ENCODE data around the gene CACNA1I. TPM values are rescaled to one million over a fixed set of nuclear protein-coding genes. Genes with fewer than 3 reads are reported as not detected.

The CACNA1I gene
- total and polyA plus RNA-seq, 11 donors, result 0.01 to 0.07 (median 0.04) TPM; not detected in 6

GRCh38 chr22:39534591-39535356 lies 35.8 kb upstream of the CACNA1I start:
- TF ChIP-seq POLR2A (IDR thresholded peaks at IDR 0.05), result no peak
- TF ChIP-seq, protein P1, sequence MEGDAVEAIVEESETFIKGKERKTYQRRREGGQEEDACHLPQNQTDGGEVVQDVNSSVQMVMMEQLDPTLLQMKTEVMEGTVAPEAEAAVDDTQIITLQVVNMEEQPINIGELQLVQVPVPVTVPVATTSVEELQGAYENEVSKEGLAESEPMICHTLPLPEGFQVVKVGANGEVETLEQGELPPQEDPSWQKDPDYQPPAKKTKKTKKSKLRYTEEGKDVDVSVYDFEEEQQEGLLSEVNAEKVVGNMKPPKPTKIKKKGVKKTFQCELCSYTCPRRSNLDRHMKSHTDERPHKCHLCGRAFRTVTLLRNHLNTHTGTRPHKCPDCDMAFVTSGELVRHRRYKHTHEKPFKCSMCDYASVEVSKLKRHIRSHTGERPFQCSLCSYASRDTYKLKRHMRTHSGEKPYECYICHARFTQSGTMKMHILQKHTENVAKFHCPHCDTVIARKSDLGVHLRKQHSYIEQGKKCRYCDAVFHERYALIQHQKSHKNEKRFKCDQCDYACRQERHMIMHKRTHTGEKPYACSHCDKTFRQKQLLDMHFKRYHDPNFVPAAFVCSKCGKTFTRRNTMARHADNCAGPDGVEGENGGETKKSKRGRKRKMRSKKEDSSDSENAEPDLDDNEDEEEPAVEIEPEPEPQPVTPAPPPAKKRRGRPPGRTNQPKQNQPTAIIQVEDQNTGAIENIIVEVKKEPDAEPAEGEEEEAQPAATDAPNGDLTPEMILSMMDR (IDR thresholded peaks at IDR 0.05), result peak; percentile 88 to 96 (median 92)
- ATAC-seq (peak in 3 of 4 donors; percentile 29 to 33 (median 33)), DNase-seq (peak; percentile 76 to 90 (median 84))
- H3K36me3 ChIP-seq, result peaks cover 0 to 16% (median 6%) of the 10 kb centered on the region in 9 donors
- WGBS, 4 donors, result 7 to 19% (median 9%) methylated on average over 19 to 41 of the region's 41 CpGs
- no peaks in the 10 kb centered on the region for H3K9me3 ChIP-seq
- no peaks in the 10 kb centered on the region for H3K27me3 ChIP-seq
- intact Hi-C loops (cut with DNase I), result loop anchor here (1.0 to 10.0 kb wide), 14 partner anchors 192 to 1103 kb away; partner anchors contain the start of genes ADSL (in 9 of the 10) and MRTFA (in 1 of the 10)
- peaks cover 2 to 33% (median 23%) of the 10 kb centered on the region in 12 donors for H3K4me1 ChIP-seq
- H3K4me3 ChIP-seq, result peak overlapping the region in 4 of 12 donors; percentile 5 to 28 (median 20)
- peak overlapping the region in 1 of 12 donors; percentile 53 for H3K27ac ChIP-seq

DNA sequence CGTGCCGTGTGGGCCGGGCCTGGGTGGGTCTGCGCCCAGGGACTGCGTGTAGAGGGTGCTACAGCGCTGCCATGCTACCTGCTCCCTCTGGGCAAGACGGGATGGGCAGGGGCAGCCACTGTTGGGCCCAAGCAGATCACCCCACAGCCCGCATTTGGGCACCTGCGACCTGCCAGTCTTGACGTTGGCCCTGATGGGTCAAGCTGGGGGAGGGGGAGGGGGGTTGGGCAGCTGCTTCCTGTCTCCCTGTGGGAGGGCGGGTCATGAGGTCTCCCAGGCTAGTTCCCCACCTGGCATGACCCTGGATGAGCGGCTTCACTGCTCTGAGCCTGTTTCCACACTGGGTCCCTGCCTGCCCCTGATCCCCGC lies 35.2 kb upstream of the CACNA1I start:
- DNase-seq, result no peak
- TF ChIP-seq POLR2A (IDR thresholded peaks at IDR 0.05), result no peak
- TF ChIP-seq, protein P1 (IDR thresholded peaks at IDR 0.05), result no peak
- Histone ChIP-seq H3K27ac (no peak overlapping the region), H3K4me1 (peaks cover 2 to 29% (median 19%) of the 10 kb centered on the region in 12 donors), H3K4me3 (no peak overlapping the region), H3K27me3 (no peaks in the 10 kb centered on the region), H3K36me3 (peaks cover 0 to 10% (median under 1%) of the 10 kb centered on the region in 9 donors), H3K9me3 (no peaks in the 10 kb centered on the region)
- intact Hi-C loops (cut with DNase I), result loop anchor here in 8 of 10 donors (1.0 to 10.0 kb wide), 9 partner anchors 269 to 809 kb away; partner anchors contain the start of gene ADSL (in 3 of the 8)
- no peak for ATAC-seq
- WGBS, 4 donors, result 29 to 50% (median 42%) methylated on average over 6 to 13 of the region's 13 CpGs

DNA sequence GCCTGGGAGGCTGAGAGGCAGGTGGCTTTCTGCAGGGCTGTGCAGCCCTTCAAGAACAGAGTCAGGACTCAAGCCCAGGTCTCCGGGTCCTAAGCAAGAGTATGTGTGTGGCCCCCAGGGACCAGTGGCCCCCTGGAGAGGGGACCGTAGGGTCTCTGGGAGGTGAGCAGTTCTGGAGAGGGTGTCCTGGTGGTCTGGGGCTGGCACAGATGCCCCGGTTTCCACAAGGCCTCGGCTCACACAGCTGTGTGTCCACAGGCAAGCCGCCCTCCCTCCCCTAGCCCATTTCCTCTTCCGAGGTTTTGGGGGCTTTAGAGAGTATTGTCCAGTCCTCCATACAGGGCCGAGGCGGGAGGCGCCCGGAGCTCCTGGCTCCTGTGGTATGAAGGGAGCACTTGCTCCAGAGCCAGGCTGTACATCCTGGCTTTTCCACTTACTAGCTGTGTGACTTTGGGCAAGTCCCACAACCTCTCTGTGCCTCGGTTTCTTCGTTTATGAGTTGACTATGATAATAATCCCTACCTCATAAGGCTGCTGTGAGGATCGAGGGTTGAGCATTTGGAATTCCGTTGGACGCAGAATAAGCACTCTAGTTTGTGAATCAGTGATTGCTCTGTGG lies 34.6 kb upstream of the CACNA1I start:
- H3K27me3 ChIP-seq, result no peaks in the 10 kb centered on the region
- intact Hi-C loops (cut with DNase I), result loop anchor here in 9 of 10 donors (1.0 to 10.0 kb wide), 10 partner anchors 269 to 809 kb away; partner anchors contain the start of gene ADSL (in 3 of the 9)
- TF ChIP-seq, protein P1 (IDR thresholded peaks at IDR 0.05), result no peak
- TF ChIP-seq POLR2A (IDR thresholded peaks at IDR 0.05), result no peak
- peaks cover 1 to 23% (median 16%) of the 10 kb centered on the region in 12 donors for H3K4me1 ChIP-seq
- no peak for DNase-seq
- whole genome bisulfite sequencing, 4 donors, result 77 to 86% (median 83%) methylated on average over 10 to 15 of the region's 15 CpGs
- no peak for ATAC-seq
- H3K4me3 ChIP-seq, result no peak overlapping the region
- no peak overlapping the region for H3K27ac ChIP-seq
- H3K36me3 ChIP-seq, result peaks cover 0 to 6% (median 0%) of the 10 kb centered on the region in 9 donors
- H3K9me3 ChIP-seq, result no peaks in the 10 kb centered on the region

- Histone ChIP-seq H3K27me3 (no peaks in the 10 kb centered on the region), H3K36me3 (no peaks in the 10 kb centered on the region), H3K4me1 (peaks cover 0 to 16% (median 9%) of the 10 kb centered on the region in 12 donors), H3K9me3 (no peaks in the 10 kb centered on the region), H3K27ac (no peak overlapping the region), H3K4me3 (no peak overlapping the region)
- ATAC-seq (no peak), DNase-seq (no peak)
- WGBS, 4 donors, result 66 to 77% (median 68%) methylated on average over 8 of the region's 8 CpGs
- intact Hi-C loops (cut with DNase I), result loop anchor here in 7 of 10 donors (2.0 to 10.0 kb wide), 7 partner anchors 268 to 808 kb away; partner anchors contain the start of gene ADSL (in 3 of the 7)
- TF ChIP-seq, protein P1 (IDR thresholded peaks at IDR 0.05), result no peak
- TF ChIP-seq POLR2A (IDR thresholded peaks at IDR 0.05), result no peak
These were observed 33.8 kb upstream of the CACNA1I start for GRCh38 chr22:39536711-39537110.
